HG02852 (cell line): Measurements from ENCODE around the gene WDFY4.

Source experiments
- ATAC-seq: cut with Tn5 transposase; IDR thresholded peaks from one replicate; pipeline ENCODE4 v1.9.1; 2021; ENCODE audit warnings: mild to moderate bottlenecking, moderate library complexity; ENCODE audit not compliant: unreplicated experiment

The WDFY4 gene

GRCh38 chr10:48805848-48806247, 121.2 kb downstream of the WDFY4 start:
- no peak for ATAC-seq

- no peak for ATAC-seq
These were observed 121.7 kb downstream of the WDFY4 start for GRCh38 chr10:48806342-48806741.

GRCh38 chr10:48807791-48808470, 123.3 kb downstream of the WDFY4 start:
- no peak for ATAC-seq

GRCh38 chr10:48809261-48809660, 124.6 kb downstream of the WDFY4 start:
- no peak for ATAC-seq

- ATAC-seq = no peak
These were observed 126.8 kb downstream of the WDFY4 start for GRCh38 chr10:48811461-48811860.

GRCh38 chr10:48811917-48812316, 127.2 kb downstream of the WDFY4 start:
- ATAC-seq = no peak

- no peak for ATAC-seq
These were observed 128.6 kb downstream of the WDFY4 start for GRCh38 chr10:48813291-48813690.

GRCh38 chr10:48813825-48814224, 129.2 kb downstream of the WDFY4 start:
- no peak for ATAC-seq

- no peak for ATAC-seq
These were observed 130.3 kb downstream of the WDFY4 start for GRCh38 chr10:48814933-48815332.

GRCh38 chr10:48817141-48817540, 132.5 kb downstream of the WDFY4 start:
- no peak for ATAC-seq

- no peak for ATAC-seq
These were observed 133.4 kb downstream of the WDFY4 start for GRCh38 chr10:48818081-48818480.

- no peak for ATAC-seq
These were observed 134.3 kb downstream of the WDFY4 start for GRCh38 chr10:48818861-48819520.

- no peak for ATAC-seq
These were observed 135.1 kb downstream of the WDFY4 start for GRCh38 chr10:48819783-48820182.

GRCh38 chr10:48820231-48820630, 135.6 kb downstream of the WDFY4 start:
- no peak for ATAC-seq

GRCh38 chr10:48820699-48821098, 136.0 kb downstream of the WDFY4 start:
- no peak for ATAC-seq

- no peak for ATAC-seq
These were observed 136.4 kb downstream of the WDFY4 start for GRCh38 chr10:48821111-48821510.

GRCh38 chr10:48821692-48822091, 137.0 kb downstream of the WDFY4 start:
- no peak for ATAC-seq

GRCh38 chr10:48833674-48834073, 149.0 kb downstream of the WDFY4 start:
- no peak for ATAC-seq

GRCh38 chr10:48834189-48834965, 149.7 kb downstream of the WDFY4 start:
- no peak for ATAC-seq

- ATAC-seq = no peak
These were observed 151.1 kb downstream of the WDFY4 start for GRCh38 chr10:48835781-48836180.

GRCh38 chr10:48836605-48837004, 151.9 kb downstream of the WDFY4 start:
- no peak for ATAC-seq

GRCh38 chr10:48838834-48839233, 154.2 kb downstream of the WDFY4 start:
- no peak for ATAC-seq
